GM03348 (cell line): ENCODE results near the gene UTP25.
"Not testable (repeated sequence)": the region's sequence is repeated elsewhere in the genome, so short reads cannot be mapped to it uniquely, and the experiment has no call there.

Experiments
- DNase-seq: peaks from one replicate; pipeline ENCODE4 v3.0.0; 2012; ENCODE audit warnings: low spot score

Gene UTP25

GRCh38 chr1:209827384-209828262, at the start of gene UTP25:
Gene UTP25, plus strand, starts transcription at chr1:209827972. Its CDS starts 92 bp downstream, at chr1:209828064.
- DNase-seq, result peak; percentile 91

GRCh38 chr1:209778102-209778501, 49.7 kb upstream of the UTP25 start:
- no peak for DNase-seq

- DNase-seq, result no peak
These were observed 47.5 kb upstream of the UTP25 start for GRCh38 chr1:209780268-209780667.

- DNase-seq, result no peak
These were observed 44.4 kb upstream of the UTP25 start for GRCh38 chr1:209783386-209783785.

GRCh38 chr1:209784265-209785169, 43.3 kb upstream of the UTP25 start, which contains the start of gene C1orf74:
Gene C1orf74, minus strand, starts transcription at chr1:209784559. Its CDS starts 925 bp downstream, at chr1:209783634.
- DNase-seq, result peak; percentile 99

- no peak for DNase-seq
These were observed 42.2 kb upstream of the UTP25 start for GRCh38 chr1:209785592-209785991.

- DNase-seq, result no peak
These were observed 41.6 kb upstream of the UTP25 start for GRCh38 chr1:209786146-209786545.

- DNase-seq, result no peak
These were observed 40.2 kb upstream of the UTP25 start for GRCh38 chr1:209787551-209787950.

- DNase-seq, result no peak
These were observed 38.5 kb upstream of the UTP25 start for GRCh38 chr1:209789245-209789644.

GRCh38 chr1:209790286-209791193, 37.2 kb upstream of the UTP25 start:
- no peak for DNase-seq

- no peak for DNase-seq
These were observed 35.9 kb upstream of the UTP25 start for GRCh38 chr1:209791920-209792319.

- not testable (repeated sequence) for DNase-seq
These were observed 34.1 kb upstream of the UTP25 start for GRCh38 chr1:209793711-209794110.

GRCh38 chr1:209797978-209798639, 29.7 kb upstream of the UTP25 start:
- peak; percentile 75 for DNase-seq

- peak; percentile 34 for DNase-seq
These were observed 26.6 kb upstream of the UTP25 start for GRCh38 chr1:209800984-209801834.

GRCh38 chr1:209802117-209802779, 25.5 kb upstream of the UTP25 start:
- DNase-seq, result no peak

- no peak for DNase-seq
These were observed 25.0 kb upstream of the UTP25 start for GRCh38 chr1:209802780-209803152.

GRCh38 chr1:209803568-209803967, 24.2 kb upstream of the UTP25 start:
- no peak for DNase-seq

- DNase-seq, result no peak
These were observed 22.4 kb upstream of the UTP25 start for GRCh38 chr1:209805341-209805781.
